Fibroblast of skin of right quadriceps (primary cell): ENCODE results near the gene CLDN34.

ENCODE experiments used
- DNase-seq: peaks from one replicate; pipeline ENCODE4 v3.0.0-alpha.2; 2013

CLDN34 gene

GRCh38 chrX:9966775-9967408, at the start of gene CLDN34:
TSS of gene CLDN34 (plus strand) at chrX:9967358. CDS start at chrX:9967358, 0 bp downstream.
- no peak for DNase-seq

GRCh38 chrX:9917861-9918260, 49.3 kb upstream of the CLDN34 start:
- no peak for DNase-seq

- DNase-seq = no peak
Observed at GRCh38 chrX:9919632-9920172, 47.5 kb upstream of the CLDN34 start.

- no peak for DNase-seq
Observed at GRCh38 chrX:9921407-9921806, 45.8 kb upstream of the CLDN34 start.

GRCh38 chrX:9923357-9923756, 43.8 kb upstream of the CLDN34 start:
- DNase-seq = no peak

- DNase-seq = no peak
Observed at GRCh38 chrX:9926002-9926401, 41.2 kb upstream of the CLDN34 start.

- DNase-seq = no peak
Observed at GRCh38 chrX:9927698-9928482, 39.3 kb upstream of the CLDN34 start.

- no peak for DNase-seq
Observed at GRCh38 chrX:9935436-9935835, 31.7 kb upstream of the CLDN34 start.

GRCh38 chrX:9937761-9938160, 29.4 kb upstream of the CLDN34 start:
- DNase-seq = no peak

GRCh38 chrX:9938516-9938915, 28.6 kb upstream of the CLDN34 start:
- no peak for DNase-seq

- DNase-seq = peak; percentile 39
Observed at GRCh38 chrX:9940421-9940820, 26.7 kb upstream of the CLDN34 start.

- DNase-seq = no peak
Observed at GRCh38 chrX:9942086-9942485, 25.1 kb upstream of the CLDN34 start.

- DNase-seq = no peak
Observed at GRCh38 chrX:9943420-9943819, 23.7 kb upstream of the CLDN34 start.

GRCh38 chrX:9947131-9947794, 19.9 kb upstream of the CLDN34 start:
- DNase-seq = no peak

GRCh38 chrX:9948406-9948805, 18.8 kb upstream of the CLDN34 start:
- DNase-seq = peak; percentile 5

GRCh38 chrX:9952300-9952699, 14.9 kb upstream of the CLDN34 start:
- DNase-seq = no peak

- DNase-seq = no peak
Observed at GRCh38 chrX:9953396-9953795, 13.8 kb upstream of the CLDN34 start.

GRCh38 chrX:9955506-9955905, 11.7 kb upstream of the CLDN34 start:
- peak; percentile 66 for DNase-seq

GRCh38 chrX:9957743-9958142, 9.4 kb upstream of the CLDN34 start:
- DNase-seq = no peak

GRCh38 chrX:9958183-9958582, 9.0 kb upstream of the CLDN34 start:
- no peak for DNase-seq

GRCh38 chrX:9961750-9962149, 5.4 kb upstream of the CLDN34 start:
- DNase-seq = no peak

- DNase-seq = no peak
Observed at GRCh38 chrX:9977635-9978034, 10.5 kb downstream of the CLDN34 start.

GRCh38 chrX:9980401-9980800, 13.2 kb downstream of the CLDN34 start:
- no peak for DNase-seq

- DNase-seq = no peak
Observed at GRCh38 chrX:9980927-9981326, 13.8 kb downstream of the CLDN34 start.
